NK-92 (cell line): Measurements from ENCODE around the gene ZNF549.
A peak's percentile ranks its signal among the peaks of the same experiment; 100 is the strongest.

ENCODE experiments used
- DNase-seq: peaks from one replicate; lab custom pipeline; 2025; ENCODE audit not compliant: unreplicated experiment; lab: John Stamatoyannopoulos, UW

The ZNF549 gene

DNA sequence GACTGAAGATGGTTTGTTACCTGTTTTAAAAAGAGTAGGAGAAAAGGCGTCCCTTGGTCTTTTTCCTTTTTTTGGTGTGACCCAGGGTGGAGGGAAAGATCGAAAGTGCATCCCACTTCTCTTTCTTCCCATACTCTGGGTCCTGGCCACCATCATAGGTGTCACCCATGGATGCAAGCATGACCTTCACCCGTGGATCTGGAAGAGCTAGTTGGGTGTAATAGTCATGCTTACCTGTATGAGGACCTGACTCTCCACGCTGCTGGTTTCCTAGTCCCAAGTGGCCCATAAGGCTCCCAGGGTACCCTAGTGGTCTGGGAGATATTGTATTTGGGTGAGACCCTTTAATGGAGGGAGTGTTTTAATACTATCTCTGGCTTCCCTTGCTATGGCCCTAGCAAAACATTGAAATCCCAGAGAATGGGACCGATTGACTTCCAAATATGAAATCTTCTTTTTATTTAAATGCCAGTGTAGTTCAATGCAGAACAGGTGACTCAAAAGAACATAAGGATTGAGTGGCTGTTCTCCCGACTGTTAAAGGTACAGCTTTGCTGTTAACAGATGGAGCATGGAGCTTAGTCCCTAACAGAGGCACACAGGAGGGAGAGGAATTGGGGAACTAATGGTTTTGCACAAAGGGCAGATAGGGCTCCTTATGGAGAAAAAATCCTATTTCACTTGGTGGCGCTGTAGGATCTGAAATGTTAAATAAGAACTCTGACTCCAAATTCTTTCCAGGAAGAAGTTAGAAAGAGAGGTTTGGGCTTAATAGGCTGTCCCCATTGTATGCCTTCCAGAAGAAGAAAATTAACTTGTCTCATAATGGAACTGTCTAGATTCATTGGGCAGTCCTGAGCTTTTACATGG is 39.5 kb downstream of the ZNF549 start:
- DNase-seq = no peak

GRCh38 chr19:57570707-57571106 is 43.6 kb downstream of the ZNF549 start:
- DNase-seq = no peak

DNA sequence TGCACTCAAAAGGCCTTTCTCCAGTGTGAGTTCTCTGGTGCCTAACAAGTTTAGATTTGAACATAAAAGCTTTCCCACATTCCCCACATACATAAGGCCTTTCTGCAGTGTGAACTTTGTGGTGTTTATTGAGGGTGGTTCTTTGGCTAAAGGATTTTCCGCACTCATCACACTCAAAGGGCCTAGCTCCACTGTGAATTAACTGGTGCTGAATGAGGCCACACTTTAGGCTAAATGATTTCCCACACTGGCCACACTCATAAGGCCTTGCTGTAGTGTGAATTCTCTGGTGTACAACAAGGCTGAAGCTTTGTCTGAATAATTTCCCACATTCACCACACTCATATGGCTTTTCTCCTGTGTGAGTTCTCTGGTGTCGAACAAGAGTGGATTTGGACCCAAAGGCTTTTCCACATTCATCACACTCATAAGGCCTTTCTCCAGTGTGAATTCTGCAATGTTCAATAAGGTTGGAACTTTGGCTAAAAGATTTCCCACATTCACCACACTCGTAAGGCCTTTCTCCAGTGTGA is 45.3 kb downstream of the ZNF549 start:
- DNase-seq = no peak

DNA sequence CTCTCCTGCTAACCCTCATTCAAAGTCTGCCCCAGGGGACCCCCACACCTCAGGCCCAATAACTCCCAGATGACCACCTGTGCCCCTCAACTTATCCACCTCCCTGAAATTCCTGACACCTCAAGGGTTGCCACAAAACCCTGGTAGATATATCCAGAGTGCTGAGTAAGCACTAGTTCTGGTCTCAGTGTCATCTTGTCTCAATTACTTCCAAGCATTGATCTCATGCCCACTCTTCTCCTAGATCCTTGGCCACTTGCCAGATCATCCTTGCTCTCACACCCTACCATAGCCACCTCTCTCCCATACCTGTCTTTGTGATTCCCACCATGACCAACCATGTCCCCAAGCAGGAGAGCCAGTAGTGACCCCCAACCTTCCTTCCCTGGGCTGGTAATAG is 49.5 kb downstream of the ZNF549 start:
- no peak for DNase-seq

- DNase-seq = peak; percentile 67
Observed at GRCh38 chr19:57578487-57579205, 51.5 kb downstream of the ZNF549 start, which contains the start of gene ZNF416. ZNF416 (minus strand) TSS chr19:57578911; CDS start chr19:57578704, 207 bp downstream.

DNA sequence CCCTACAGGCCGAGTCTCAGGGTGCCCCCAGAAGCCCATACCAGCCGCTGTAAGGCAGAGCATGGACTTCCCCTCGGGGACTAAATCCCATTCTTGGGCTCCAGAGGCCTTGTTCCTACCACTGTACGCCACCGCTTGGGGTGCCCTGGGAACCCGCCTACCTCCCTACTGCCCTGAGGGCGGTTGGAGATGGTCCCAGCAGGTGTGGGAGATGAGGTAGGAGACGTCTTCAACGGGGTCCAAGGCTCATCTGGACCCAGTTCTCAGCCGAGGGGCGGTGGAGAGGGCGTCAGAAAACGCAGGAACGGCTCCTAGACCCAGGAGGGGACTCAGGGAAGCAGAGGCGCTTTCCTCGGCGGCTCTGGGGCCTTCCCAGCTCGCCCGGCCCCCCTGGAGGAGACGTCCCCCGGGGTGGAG is 56.0 kb downstream of the ZNF549 start:
- DNase-seq = no peak

- peak; percentile 38 for DNase-seq
Observed at GRCh38 chr19:57583521-57584416, 56.6 kb downstream of the ZNF549 start, which contains the start of gene ZIK1. ZIK1 (plus strand) TSS chr19:57584145; CDS start chr19:57584357, 212 bp downstream.

DNA sequence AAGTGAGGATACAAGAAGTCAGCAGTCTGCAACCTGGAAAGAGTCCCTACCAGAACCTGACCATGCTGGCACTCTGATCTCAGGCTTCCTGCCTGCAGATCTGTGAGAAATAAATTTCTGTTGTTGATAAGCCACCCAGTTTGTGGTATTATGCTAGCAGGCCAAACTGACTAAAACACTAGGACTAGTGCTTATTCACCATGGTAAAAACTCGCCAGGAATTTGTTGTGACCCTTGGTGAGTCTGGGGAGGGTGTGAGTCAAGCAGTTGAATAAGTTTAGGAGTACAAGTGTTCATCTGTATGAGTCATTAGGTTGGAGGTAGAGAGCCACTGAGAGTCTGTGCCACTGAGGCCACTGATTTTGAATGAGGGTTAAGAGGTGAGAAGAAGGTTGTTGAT is 60.4 kb downstream of the ZNF549 start:
- DNase-seq = no peak

- DNase-seq = no peak
Observed at GRCh38 chr19:57599377-57599760, 72.2 kb downstream of the ZNF549 start.

DNA sequence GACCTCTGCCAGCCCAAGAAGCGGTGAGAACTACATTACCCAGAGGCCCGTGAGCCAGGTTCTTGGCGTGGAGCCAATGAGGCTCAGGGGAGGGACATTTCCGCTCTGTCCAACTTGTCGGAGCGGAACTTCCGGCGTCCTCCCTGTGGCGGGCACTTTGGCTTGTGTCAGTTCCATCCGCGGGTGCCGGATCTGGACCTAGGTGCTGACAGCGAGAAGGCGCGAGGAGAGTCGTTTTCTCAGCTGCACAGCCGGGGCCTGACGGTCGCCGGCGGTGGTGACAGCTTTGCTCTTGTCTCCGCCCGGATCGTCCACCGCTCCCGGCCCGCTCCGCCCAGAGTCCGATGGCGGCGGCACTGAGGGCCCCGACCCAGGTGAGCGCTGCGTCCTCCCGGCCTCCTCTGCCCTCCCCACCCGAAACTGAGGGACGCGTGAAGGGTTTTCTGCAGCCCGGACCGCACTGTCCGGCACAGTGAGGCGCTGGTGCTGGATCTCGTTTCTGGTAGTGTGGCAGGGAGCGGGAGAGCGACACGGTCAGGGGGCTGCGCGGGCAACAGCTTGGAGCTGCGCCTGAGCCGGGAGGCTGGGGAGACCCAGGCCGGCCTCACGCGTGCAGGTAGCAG is 72.7 kb downstream of the ZNF549 start, which contains the start of gene ZNF530:
Gene ZNF530 (plus strand): TSS at position 125 of the 623 bp plus-strand sequence. CDS start 4,461 bp downstream, outside the sequence.
- DNase-seq = no peak

GRCh38 chr19:57606931-57607330 is 79.8 kb downstream of the ZNF549 start:
- DNase-seq = no peak
